ENCODE results near the gene RSU1.

- no peak for TF ChIP-seq CTCF (IDR thresholded peaks at IDR 0.05; ENCODE audit: extremely low read depth in 1 of 2, insufficient read depth in 1 of 2, low read depth in 1 of 2, low read length in 2 of 2)
- no peak for TF ChIP-seq EZH2 (IDR thresholded peaks at IDR 0.05; ENCODE audit: borderline replicate concordance, low read depth, low read length, severe bottlenecking)
- no peak for TF ChIP-seq POLR2A (IDR thresholded peaks at IDR 0.05; ENCODE audit: low read depth, low read length)
- TF ChIP-seq MAX (IDR thresholded peaks at IDR 0.05; ENCODE audit: insufficient read depth, insufficient read length) = no peak
- no peak for TF ChIP-seq POLR2AphosphoS5 (IDR thresholded peaks at IDR 0.05; ENCODE audit: insufficient read depth, low read depth, low read length)
Measured at GRCh38 chr10:16716051-16716450, 101.2 kb downstream of the RSU1 start.
